GF-D8 (cell line): ENCODE results near the gene MARS1.
"Not testable (repeated sequence)": the region's sequence is repeated elsewhere in the genome, so short reads cannot be mapped to it uniquely, and the experiment has no call there.

Source experiments
- DNase-seq: peaks from one replicate; lab custom pipeline; 2025; lab: John Stamatoyannopoulos, UW

Gene MARS1

DNA sequence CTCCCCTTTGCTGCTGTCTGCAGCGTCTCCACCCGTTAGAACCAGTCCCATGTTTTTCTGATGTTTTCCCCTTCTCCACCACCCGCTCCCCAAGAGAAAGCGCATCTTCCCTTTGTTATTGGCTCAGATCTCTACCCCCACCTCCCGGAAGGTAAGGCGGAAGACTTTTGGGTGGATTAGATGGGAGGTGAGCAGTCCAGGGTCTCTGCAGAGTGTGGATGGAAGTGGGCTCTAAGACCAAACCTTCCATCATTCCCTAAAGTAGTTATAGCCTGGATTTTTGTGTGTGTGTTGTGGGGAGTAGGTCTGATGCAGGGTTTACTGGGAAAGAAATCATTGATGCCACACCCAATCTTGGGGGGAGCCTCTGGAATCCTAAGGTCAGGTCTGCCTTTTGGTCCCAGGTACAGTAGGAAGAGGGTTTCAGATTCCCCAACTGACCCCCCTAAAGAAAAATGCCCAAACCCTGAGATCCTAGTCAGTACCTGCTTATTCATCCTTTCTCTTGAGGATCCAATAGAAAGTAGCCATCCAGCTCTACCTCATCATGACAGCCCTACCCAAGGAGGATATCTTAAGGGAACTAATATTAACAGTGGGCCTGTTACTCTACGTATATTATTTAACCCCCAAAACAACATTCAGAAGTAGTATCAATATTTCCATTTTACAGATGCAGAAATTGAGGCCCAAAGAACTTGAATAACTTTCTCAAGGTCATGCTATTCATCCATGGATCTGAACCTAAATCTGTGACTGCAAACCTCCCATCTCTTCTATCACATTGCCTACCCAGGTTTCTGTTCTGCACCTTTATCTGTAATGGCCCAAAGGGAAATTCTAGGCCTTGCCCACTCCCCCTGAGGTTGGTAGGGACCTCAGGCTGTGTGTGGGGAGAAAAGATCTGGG lies 63.0 kb downstream of the MARS1 start:
- no peak for DNase-seq

GRCh38 chr12:57551637-57552305 lies 63.9 kb downstream of the MARS1 start:
- no peak for DNase-seq

DNA sequence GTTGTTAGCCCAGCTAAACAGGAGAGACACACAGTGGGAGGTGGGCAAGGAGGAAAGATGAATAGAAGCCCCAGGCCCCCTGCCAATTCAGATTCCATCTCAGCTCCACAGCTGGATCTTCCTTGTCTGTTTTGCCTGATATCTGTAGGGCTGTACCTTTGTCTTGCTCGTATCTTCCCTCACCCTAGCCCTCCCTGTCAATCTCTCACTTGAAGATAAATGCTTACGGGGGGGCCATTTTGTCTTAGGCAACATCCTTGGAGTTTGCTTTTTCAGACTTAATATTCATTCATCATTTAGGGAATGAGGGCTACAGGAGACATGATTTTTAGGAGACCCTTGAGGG lies 64.4 kb downstream of the MARS1 start:
- DNase-seq: no peak

DNA sequence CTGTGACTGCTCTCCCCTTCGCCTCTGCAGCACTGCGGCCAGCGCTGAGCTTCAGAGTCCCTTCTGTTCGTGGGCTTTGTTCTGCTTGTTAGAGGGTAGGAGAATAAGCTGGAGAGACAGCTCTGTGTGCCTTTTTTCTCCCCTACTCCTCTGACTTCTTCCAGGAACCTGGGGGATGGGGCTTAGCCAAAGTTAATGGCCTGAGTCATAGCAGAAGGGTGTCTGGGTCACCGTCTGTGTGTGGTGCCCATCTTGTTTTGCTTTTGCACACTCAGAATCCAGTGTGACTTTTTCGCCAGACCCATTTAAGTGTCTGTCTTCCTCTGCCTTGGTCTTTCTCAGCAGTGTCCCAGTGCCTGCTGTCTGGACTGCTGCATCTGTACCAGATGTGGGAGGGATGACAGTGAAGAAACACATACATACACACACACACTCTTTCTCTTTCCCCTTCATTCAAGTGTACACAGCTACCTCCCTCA lies 65.0 kb downstream of the MARS1 start:
- no peak for DNase-seq

- no peak for DNase-seq
These were observed 65.7 kb downstream of the MARS1 start for GRCh38 chr12:57553343-57554202.

GRCh38 chr12:57554453-57554852 lies 66.6 kb downstream of the MARS1 start:
- DNase-seq: no peak

DNA sequence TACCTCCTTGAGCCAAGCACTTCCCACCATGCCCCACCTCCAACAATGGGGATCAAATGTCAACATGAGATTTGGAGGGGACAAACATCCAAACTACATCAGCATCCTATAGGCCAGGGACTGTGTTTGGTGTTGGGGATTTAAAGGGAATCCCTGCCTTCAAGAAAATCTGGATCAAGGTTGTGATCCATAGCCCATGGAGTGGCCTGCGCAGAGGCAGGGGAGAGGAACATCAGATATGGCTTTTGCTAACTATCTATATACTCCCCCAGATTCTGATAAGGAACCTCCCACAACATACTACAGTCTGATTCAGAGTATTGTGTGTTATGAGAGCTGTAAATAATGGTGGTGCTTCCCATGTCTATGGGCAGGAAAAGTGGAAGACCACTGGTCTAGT lies 67.0 kb downstream of the MARS1 start:
- DNase-seq: no peak

DNA sequence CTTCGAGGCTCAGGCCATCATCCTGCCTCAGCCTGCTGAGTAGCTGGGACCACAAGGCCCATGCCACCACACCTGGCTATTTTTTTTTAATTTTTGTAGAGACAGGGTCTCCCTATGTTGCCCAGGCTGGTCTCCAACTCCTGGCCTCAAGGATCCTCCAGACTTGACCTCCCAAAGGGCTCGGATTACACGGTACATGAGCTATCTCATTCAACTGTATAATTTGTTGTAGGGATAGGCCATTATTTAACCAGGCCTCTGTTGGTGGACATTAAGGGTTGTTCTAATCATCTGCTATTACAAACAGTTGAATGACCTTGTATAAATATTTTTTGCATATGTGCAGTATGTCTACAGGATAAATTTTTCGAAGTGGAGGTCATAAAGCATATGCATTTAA lies 71.0 kb downstream of the MARS1 start:
- no peak for DNase-seq

- no peak for DNase-seq
These were observed 72.6 kb downstream of the MARS1 start for GRCh38 chr12:57560516-57560915.

DNA sequence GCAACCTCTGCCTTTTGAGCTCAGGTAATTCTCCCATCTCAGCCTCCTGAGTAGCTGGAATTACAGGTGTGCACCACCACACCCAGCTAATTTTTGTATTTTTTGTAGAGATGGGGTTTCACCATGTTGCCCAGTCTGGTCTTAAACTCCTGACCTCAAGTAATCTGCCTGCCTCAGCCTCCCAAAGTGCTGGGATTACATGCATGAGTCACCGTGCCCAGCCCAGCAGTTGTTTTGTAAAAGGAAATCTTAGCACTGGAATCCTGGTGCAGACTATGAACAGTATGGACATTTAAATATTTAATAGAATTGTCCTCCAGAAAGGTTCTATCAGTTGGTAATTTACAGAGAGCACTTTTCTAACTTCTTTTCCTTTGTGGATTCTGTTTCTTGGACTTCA lies 73.2 kb downstream of the MARS1 start:
- not testable (repeated sequence) for DNase-seq

DNA sequence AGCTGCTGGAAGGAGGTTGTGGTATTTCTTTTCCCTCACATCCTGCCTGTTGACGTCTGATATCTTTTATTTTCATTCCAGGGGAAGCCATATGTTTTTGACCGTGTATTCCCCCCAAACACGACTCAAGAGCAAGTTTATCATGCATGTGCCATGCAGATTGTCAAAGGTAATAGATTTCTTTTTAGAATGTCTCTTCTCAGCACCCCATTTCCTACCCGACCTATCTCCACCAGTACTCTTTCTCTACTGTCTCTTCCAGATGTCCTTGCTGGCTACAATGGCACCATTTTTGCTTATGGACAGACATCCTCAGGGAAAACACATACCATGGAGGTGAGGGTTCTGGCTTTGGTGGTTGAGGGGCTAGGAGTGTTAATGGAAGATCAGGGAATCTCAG lies 75.5 kb downstream of the MARS1 start:
- no peak for DNase-seq

- DNase-seq: no peak
These were observed 76.4 kb downstream of the MARS1 start for GRCh38 chr12:57564178-57564740.
